ENCODE results near the gene UBD.

GRCh38 chr6:29602564-29603361, 43.2 kb upstream of the UBD start:
- TF ChIP-seq CTCF (IDR thresholded peaks at IDR 0.05), result no peak
- no peak for TF ChIP-seq POLR2A (IDR thresholded peaks at IDR 0.05)

All from lower leg skin (tissue), 3 donors.